Right atrium auricular region (tissue), 2 donors: Measurements from ENCODE around the gene EID2. TPM values are rescaled to one million over a fixed set of nuclear protein-coding genes. Genes with fewer than 3 reads are reported as not detected.
A peak's percentile ranks its signal among the peaks of the same experiment; 100 is the strongest.

Experiments used
- DNase-seq: peaks from one replicate; pipeline ENCODE4 v3.0.0-alpha.2; 2019; ENCODE audit warnings: low spot score
- H3K27ac ChIP-seq, 2 donors: fragments of 200-600 bp; sonication (generic); 1 replicate in 1 of 2; 2 replicates in 1 of 2; pipeline ENCODE4 v1.5.1; 2016 to 2019
- H3K27me3 ChIP-seq, 2 donors: fragments of 200-600 bp; sonication (generic); one replicate each; pipeline versions ENCODE4 v1.5.1 to v1.6.0; 2017 to 2019
- H3K36me3 ChIP-seq: fragments of 200-600 bp; sonication (generic); one replicate; pipeline ENCODE4 v1.5.1; 2016
- H3K4me1 ChIP-seq, 2 donors: fragments of 200-600 bp; sonication (generic); one replicate each; pipeline versions ENCODE4 v1.5.1 to v1.6.0; 2017 to 2019
- H3K4me3 ChIP-seq, 2 donors: fragments of 200-600 bp; sonication (generic); 1 replicate in 1 of 2; 2 replicates in 1 of 2; pipeline ENCODE4 v1.5.1; 2017 to 2019; ENCODE audit warnings: mild to moderate bottlenecking in 1 of 2, moderate library complexity in 1 of 2
- H3K9me3 ChIP-seq, 2 donors: fragments of 200-600 bp; sonication (generic); one replicate each; pipeline ENCODE4 v1.5.1; 2019
- total RNA-seq, 2 donors: library from RNA; depleted of rRNA; stranded (reverse); fragments of >200 nt; gene quantifications; one replicate each; pipeline ENCODE4 v1.1.0, GENCODE V29; 2016
- TF ChIP-seq, protein P1 (sequence below), 2 donors: fragments of 200-600 bp; sonication (generic); IDR thresholded peaks; one replicate each; pipeline ENCODE4 v1.5.1; 2019; ENCODE audit warnings: antibody characterized with exemption in 2 of 2

The EID2 gene
- total RNA-seq, 2 donors from 2014 or later = 6.7 to 11.1 TPM

DNA sequence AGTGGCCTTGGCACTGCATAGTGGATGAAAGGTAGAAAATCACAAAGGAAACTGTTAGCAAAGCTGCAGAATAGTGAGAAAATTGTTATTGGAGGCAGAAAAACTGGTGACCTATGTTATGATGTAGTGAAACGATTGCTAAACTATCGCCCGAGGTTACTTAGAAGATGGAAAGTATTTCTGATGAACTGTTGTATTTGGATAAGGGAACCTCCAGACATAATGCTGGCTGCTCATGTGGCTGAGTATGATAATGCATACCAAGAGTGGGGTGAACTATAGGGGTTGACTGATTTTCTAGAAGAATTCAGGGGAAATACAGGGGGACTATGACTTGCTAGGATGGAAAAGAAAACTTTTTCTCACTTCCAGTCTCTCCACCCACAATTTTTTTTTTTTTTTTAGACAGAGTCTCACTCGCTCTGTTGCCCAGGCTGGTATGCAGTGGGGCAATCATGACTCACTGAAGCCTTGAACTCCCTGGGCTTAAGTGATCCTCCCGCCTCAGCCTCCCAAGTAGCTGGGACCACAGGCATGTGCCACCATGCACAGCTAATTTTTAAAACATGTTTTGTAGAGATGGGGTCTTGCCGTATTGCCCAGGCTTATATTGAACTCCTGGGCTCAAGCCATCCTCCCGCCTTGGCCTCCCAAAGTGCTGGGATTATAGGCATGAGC lies 4.4 kb upstream of the EID2 start:
- Histone ChIP-seq H3K36me3 (no peaks in the 10 kb centered on the region), H3K27me3 (no peaks in the 10 kb centered on the region), H3K9me3 (no peaks in the 10 kb centered on the region), H3K27ac (no peak overlapping the region), H3K4me1 (peaks cover 0 to 6% of the 10 kb centered on the region in 2 donors), H3K4me3 (no peak overlapping the region)
- no peak for DNase-seq
- TF ChIP-seq, protein P1, sequence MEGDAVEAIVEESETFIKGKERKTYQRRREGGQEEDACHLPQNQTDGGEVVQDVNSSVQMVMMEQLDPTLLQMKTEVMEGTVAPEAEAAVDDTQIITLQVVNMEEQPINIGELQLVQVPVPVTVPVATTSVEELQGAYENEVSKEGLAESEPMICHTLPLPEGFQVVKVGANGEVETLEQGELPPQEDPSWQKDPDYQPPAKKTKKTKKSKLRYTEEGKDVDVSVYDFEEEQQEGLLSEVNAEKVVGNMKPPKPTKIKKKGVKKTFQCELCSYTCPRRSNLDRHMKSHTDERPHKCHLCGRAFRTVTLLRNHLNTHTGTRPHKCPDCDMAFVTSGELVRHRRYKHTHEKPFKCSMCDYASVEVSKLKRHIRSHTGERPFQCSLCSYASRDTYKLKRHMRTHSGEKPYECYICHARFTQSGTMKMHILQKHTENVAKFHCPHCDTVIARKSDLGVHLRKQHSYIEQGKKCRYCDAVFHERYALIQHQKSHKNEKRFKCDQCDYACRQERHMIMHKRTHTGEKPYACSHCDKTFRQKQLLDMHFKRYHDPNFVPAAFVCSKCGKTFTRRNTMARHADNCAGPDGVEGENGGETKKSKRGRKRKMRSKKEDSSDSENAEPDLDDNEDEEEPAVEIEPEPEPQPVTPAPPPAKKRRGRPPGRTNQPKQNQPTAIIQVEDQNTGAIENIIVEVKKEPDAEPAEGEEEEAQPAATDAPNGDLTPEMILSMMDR (IDR thresholded peaks at IDR 0.05) = no peak

DNA sequence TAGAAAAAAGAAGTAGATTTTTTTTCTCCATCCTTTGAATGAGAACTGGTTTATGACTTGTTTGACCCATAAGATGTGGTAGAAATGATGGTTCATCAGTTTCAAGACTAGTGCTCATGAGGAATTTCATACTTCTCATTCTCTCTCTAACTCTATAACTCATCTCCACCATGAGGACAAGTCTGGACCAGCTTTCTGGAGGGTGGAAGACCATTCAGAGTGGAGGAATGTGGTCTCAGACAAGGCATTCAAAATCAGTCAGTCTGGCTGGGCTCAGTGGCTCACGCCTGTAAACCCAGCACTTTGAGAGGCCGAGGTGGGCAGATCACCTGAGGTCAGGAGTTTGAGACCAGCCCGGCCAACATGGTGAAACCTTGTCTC lies 3.5 kb upstream of the EID2 start:
- DNase-seq = no peak
- no peak overlapping the region for H3K4me3 ChIP-seq
- H3K4me1 ChIP-seq = peaks cover 0 to 15% of the 10 kb centered on the region in 2 donors

DNA sequence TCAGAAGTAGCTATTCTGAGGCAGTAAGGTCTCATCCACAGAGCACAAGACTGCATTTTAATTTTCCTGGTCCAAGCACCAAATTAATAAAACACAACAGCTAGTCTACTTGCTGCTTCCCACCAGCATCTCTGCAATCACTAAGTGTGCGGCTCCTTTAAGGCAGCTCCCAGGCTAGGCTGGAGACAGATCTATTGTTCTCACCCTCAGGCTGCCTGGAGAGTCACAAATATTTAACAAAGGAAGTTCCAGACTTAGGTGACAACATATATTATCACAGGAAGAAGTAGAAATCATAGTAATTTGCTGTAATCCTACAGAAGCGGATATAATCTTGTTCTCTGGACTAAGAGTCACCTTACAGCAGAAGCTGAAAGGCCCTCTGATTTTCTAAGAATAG lies 2.2 kb upstream of the EID2 start:
- no peak overlapping the region for H3K4me3 ChIP-seq
- H3K27ac ChIP-seq = no peak overlapping the region
- H3K9me3 ChIP-seq = no peaks in the 10 kb centered on the region
- DNase-seq = no peak
- no peaks in the 10 kb centered on the region for H3K27me3 ChIP-seq
- TF ChIP-seq, protein P1 (IDR thresholded peaks at IDR 0.05) = no peak
- H3K36me3 ChIP-seq = no peaks in the 10 kb centered on the region
- H3K4me1 ChIP-seq = peaks cover 0 to 23% of the 10 kb centered on the region in 2 donors

More for the DNA sequence above, 3.5 kb upstream of the EID2 start:
- Histone ChIP-seq H3K27me3 (no peaks in the 10 kb centered on the region), H3K36me3 (no peaks in the 10 kb centered on the region), H3K9me3 (no peaks in the 10 kb centered on the region), H3K27ac (no peak overlapping the region)
- TF ChIP-seq, protein P1 (IDR thresholded peaks at IDR 0.05) = no peak

- no peak for DNase-seq
- H3K4me1 ChIP-seq = peaks cover 0 to 23% of the 10 kb centered on the region in 2 donors
- TF ChIP-seq, protein P1 (IDR thresholded peaks at IDR 0.05) = no peak
- peak overlapping the region in 1 of 2 donors; percentile 95 for H3K27ac ChIP-seq
- H3K27me3 ChIP-seq = no peaks in the 10 kb centered on the region
- peak overlapping the region in 1 of 2 donors; percentile 77 for H3K4me3 ChIP-seq
- no peaks in the 10 kb centered on the region for H3K9me3 ChIP-seq
- no peaks in the 10 kb centered on the region for H3K36me3 ChIP-seq
These were observed 342 bp upstream of the EID2 start for GRCh38 chr19:39540333-39540673.

- TF ChIP-seq, protein P1 (IDR thresholded peaks at IDR 0.05) = no peak
- no peaks in the 10 kb centered on the region for H3K36me3 ChIP-seq
- H3K4me1 ChIP-seq = peaks cover 0 to 23% of the 10 kb centered on the region in 2 donors
- peak overlapping the region; percentile 77 to 97 for H3K4me3 ChIP-seq
- H3K27ac ChIP-seq = peak overlapping the region; percentile 95 to 99
- no peaks in the 10 kb centered on the region for H3K9me3 ChIP-seq
- H3K27me3 ChIP-seq = no peaks in the 10 kb centered on the region
- no peak for DNase-seq
These were observed 820 bp downstream of the EID2 start for GRCh38 chr19:39539165-39539517.

GRCh38 chr19:39533791-39534190 lies 6.2 kb downstream of the EID2 start:
- Histone ChIP-seq H3K27ac (no peak overlapping the region), H3K27me3 (no peaks in the 10 kb centered on the region), H3K4me3 (no peak overlapping the region), H3K4me1 (peaks cover 0 to 23% of the 10 kb centered on the region in 2 donors), H3K9me3 (no peaks in the 10 kb centered on the region), H3K36me3 (no peaks in the 10 kb centered on the region)
- DNase-seq = no peak
- TF ChIP-seq, protein P1 (IDR thresholded peaks at IDR 0.05) = no peak
